HepG2 (cell line): ENCODE data around the gene RHBDD2. TPM values are rescaled to one million over a fixed set of nuclear protein-coding genes. Genes with fewer than 3 reads are reported as not detected.
A peak's percentile ranks its signal among the peaks of the same experiment; 100 is the strongest.

Experiments
- ATF7 ChIP-seq, 2 experiments: fragments of 450-650 bp in 1 of 2; sonication (generic) in 1 of 2; formaldehyde crosslinking in 1 of 2; IDR thresholded peaks; 2 replicates each; pipeline versions ENCODE4 v1.4.0 to v1.6.1; 2016 to 2020; ENCODE audit warnings: antibody characterized with exemption in 1 of 2, mild to moderate bottlenecking in 1 of 2, missing genetic modification reagents in 1 of 2
- CBX2 ChIP-seq, 2 experiments: fragments of 200-600 bp in 1 of 2; sonication (generic); formaldehyde crosslinking in 1 of 2; IDR thresholded peaks; 2 replicates each; pipeline versions ENCODE4 v1.7.0 to v1.8.1; 2018 to 2022; ENCODE audit warnings: low read depth in 2 of 2, low read length in 1 of 2, mild to moderate bottlenecking in 1 of 2, missing genetic modification reagents in 1 of 2
- GABPA ChIP-seq, 2 experiments: IDR thresholded peaks; 2 replicates each; pipeline ENCODE4 v1.6.1; 2011 to 2016; ENCODE audit warnings: low read depth in 2 of 2, low read length in 1 of 2, missing biosample characterization in 1 of 2, missing genetic modification characterization in 1 of 2
- HDAC1 ChIP-seq: sonication (generic); formaldehyde crosslinking; IDR thresholded peaks from 2 replicates; pipeline ENCODE4 v1.5.1; 2020; ENCODE audit warnings: mild to moderate bottlenecking, missing genetic modification reagents
- HOXA3 ChIP-seq: sonication (generic); formaldehyde crosslinking; IDR thresholded peaks from 2 replicates; pipeline ENCODE4 v1.5.0; 2020; ENCODE audit warnings: missing genetic modification reagents
- RAD21 ChIP-seq: fragments of 450-650 bp; formaldehyde crosslinking; IDR thresholded peaks from 2 replicates; pipeline ENCODE4 v1.5.0; 2020; ENCODE audit warnings: mild to moderate bottlenecking
- SUZ12 ChIP-seq: fragments of 150-350 bp; IDR thresholded peaks from 2 replicates; pipeline ENCODE4 v1.6.1; 2014; ENCODE audit warnings: low read depth, low read length
- ZC3H13 ChIP-seq: sonication (generic); formaldehyde crosslinking; IDR thresholded peaks from 2 replicates; pipeline ENCODE4 v1.8.1; 2023; ENCODE audit warnings: mild to moderate bottlenecking, missing genetic modification reagents, moderate library complexity
- ZMAT3 ChIP-seq: sonication (generic); formaldehyde crosslinking; conservative IDR thresholded peaks from 2 replicates; pipeline ENCODE4 v1.7.0; 2021; ENCODE audit warnings: missing genetic modification reagents
- ZMYM2 ChIP-seq: sonication (generic); formaldehyde crosslinking; IDR thresholded peaks from 2 replicates; pipeline ENCODE4 v1.8.0; 2022; ENCODE audit warnings: mild to moderate bottlenecking, missing genetic modification reagents
- ZNF207 ChIP-seq: fragments of 450-650 bp; IDR thresholded peaks from 2 replicates; pipeline ENCODE4 v1.6.1; 2016; ENCODE audit warnings: antibody characterized with exemption, borderline replicate concordance
- ZNF605 ChIP-seq: sonication (generic); formaldehyde crosslinking; IDR thresholded peaks from 2 replicates; pipeline ENCODE4 v1.8.0; 2022; ENCODE audit warnings: mild to moderate bottlenecking, missing genetic modification reagents
- ZNF644 ChIP-seq: IDR thresholded peaks from 2 replicates; pipeline ENCODE4 v1.6.1; 2016; ENCODE audit warnings: low read depth
- ZNF678 ChIP-seq: sonication (generic); formaldehyde crosslinking; IDR thresholded peaks from 2 replicates; pipeline ENCODE4 v1.4.0; 2020; ENCODE audit warnings: mild to moderate bottlenecking, missing genetic modification reagents
- ZSCAN9 ChIP-seq: IDR thresholded peaks from 2 replicates; pipeline ENCODE4 v1.6.1; 2016; ENCODE audit warnings: borderline replicate concordance
- polyA plus RNA-seq, 8 experiments: library from polyadenylated mRNA; depleted of rRNA in 3 of 8; stranded (reverse) in 7 of 8; unstranded in 1 of 8; fragments of >200 nt; fragmentation: Illumina TruSeq in 4 of 8; extraction: Trizol in 4 of 8; gene quantifications; 2 replicates each; pipeline versions ENCODE4 v1.2.1 to v1.2.3, GENCODE V29; 2011 to 2016; ENCODE audit warnings: low read depth in 4 of 8, missing spikeins in 1 of 8, mixed read lengths in 1 of 8; ENCODE audit not compliant: insufficient read depth in 1 of 8
- total RNA-seq, 5 experiments: library from RNA; depleted of rRNA; stranded (reverse); fragments of >200 nt; fragmentation: Illumina TruSeq; extraction: Trizol; gene quantifications; 2 replicates each; pipeline ENCODE4 v1.2.3, GENCODE V29; 2016; ENCODE audit warnings: low read depth in 1 of 5
- TF ChIP-seq, protein P1 (sequence below): sonication (generic); formaldehyde crosslinking; IDR thresholded peaks from 2 replicates; pipeline ENCODE4 v1.8.0; 2023; ENCODE audit warnings: mild to moderate bottlenecking, missing genetic modification reagents
- TF ChIP-seq, protein P2 (sequence below): sonication (generic); formaldehyde crosslinking; IDR thresholded peaks from 2 replicates; pipeline ENCODE4 v1.4.0; 2020; ENCODE audit warnings: mild to moderate bottlenecking, missing genetic modification reagents, borderline replicate concordance
- TF ChIP-seq, protein P3 (sequence below): conservative IDR thresholded peaks from 2 replicates; pipeline ENCODE4 v1.6.1; 2018; ENCODE audit warnings: missing genetic modification reagents
- TF ChIP-seq, protein P4 (sequence below): sonication (generic); formaldehyde crosslinking; IDR thresholded peaks from 2 replicates; pipeline ENCODE4 v1.8.0; 2022; ENCODE audit warnings: mild to moderate bottlenecking, missing genetic modification reagents
- TF ChIP-seq, protein P5 (sequence below): sonication (generic); formaldehyde crosslinking; IDR thresholded peaks from 2 replicates; pipeline ENCODE4 v1.4.0; 2020; ENCODE audit warnings: mild to moderate bottlenecking, missing genetic modification reagents

The RHBDD2 gene
- total and polyA plus RNA-seq, 2 of the 13 experiments (the other 11 are each of a cell fraction or from before 2014, with no cell fraction given): 23.1 to 26.4 TPM

DNA sequence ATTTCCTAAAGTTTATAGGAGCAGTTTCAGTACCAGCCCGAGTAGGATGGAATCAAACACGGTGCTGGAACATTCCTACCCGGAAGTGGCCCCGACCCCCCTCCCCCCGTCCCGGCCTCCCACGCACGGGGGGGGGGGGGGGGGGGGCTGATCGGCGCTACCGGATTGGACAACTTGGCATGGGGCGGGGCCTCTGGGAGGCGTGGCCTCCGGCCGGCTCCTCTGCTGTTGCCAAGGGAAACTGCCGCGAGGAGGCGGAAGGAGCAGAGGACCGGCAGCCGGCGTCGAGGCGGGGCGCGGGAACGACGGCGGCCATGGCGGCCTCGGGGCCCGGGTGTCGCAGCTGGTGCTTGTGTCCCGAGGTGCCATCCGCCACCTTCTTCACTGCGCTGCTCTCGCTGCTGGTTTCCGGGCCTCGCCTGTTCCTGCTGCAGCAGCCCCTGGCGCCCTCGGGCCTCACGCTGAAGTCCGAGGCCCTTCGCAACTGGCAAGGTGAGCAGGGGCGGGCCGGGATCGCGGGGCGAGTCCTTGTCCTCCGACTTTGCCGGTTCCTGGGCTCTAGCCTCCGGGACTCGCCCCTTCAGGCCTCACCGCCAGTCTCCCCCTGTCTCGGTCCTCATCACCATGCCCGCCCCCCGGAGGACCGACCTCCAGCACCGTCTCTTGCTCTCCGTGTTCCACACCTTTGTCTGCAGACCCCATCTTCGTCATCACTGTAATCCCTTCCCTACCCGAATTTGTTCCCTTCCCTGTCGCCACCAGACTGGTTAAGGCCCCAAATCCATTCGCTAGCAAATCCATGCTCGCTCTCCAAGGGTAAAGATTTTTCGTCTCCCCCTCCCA is at the start of gene RHBDD2 (continued):
- TF ChIP-seq, protein P1, sequence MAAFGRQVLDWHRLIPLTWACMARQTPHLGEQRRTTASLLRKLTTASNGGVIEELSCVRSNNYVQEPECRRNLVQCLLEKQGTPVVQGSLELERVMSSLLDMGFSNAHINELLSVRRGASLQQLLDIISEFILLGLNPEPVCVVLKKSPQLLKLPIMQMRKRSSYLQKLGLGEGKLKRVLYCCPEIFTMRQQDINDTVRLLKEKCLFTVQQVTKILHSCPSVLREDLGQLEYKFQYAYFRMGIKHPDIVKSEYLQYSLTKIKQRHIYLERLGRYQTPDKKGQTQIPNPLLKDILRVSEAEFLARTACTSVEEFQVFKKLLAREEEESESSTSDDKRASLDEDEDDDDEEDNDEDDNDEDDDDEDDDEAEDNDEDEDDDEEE (CRISPR knock-in tag): peak; percentile 78; the same call in 1 of the 2 replicates
- TF ChIP-seq, protein P2, sequence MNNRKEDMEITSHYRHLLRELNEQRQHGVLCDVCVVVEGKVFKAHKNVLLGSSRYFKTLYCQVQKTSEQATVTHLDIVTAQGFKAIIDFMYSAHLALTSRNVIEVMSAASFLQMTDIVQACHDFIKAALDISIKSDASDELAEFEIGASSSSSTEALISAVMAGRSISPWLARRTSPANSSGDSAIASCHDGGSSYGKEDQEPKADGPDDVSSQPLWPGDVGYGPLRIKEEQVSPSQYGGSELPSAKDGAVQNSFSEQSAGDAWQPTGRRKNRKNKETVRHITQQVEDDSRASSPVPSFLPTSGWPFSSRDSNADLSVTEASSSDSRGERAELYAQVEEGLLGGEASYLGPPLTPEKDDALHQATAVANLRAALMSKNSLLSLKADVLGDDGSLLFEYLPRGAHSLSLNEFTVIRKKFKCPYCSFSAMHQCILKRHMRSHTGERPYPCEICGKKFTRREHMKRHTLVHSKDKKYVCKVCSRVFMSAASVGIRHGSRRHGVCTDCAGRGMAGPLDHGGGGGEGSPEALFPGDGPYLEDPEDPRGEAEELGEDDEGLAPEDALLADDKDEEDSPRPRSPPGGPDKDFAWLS: no peak
- TF ChIP-seq ZNF207 (no peak), ZMAT3 (CRISPR knock-in tag) (peak; percentile 70), ZNF644 (no peak), GABPA (IDR thresholded peaks at IDR 0.05; ENCODE audit: low read depth, low read length) (no peak; the same call in none of the 2 replicates), GABPA (CRISPR knock-in tag; IDR thresholded peaks at IDR 0.05; ENCODE audit: low read depth) (peak; percentile 81), SUZ12 (no peak), ZNF605 (CRISPR knock-in tag) (peak; percentile 81), ATF7 (IDR thresholded peaks at IDR 0.05) (no peak), ATF7 (CRISPR knock-in tag; IDR thresholded peaks at IDR 0.05) (peak; percentile 54; the same call in 1 of the 2 replicates), ZSCAN9 (CRISPR knock-in tag) (0 out of 2 replicates have a peak, but pooled peaks have one; percentile 42), HDAC1 (CRISPR knock-in tag) (peak; percentile 92; the same call in 1 of the 2 replicates), ZC3H13 (no peak), RAD21 (CRISPR knock-in tag) (peak; percentile 67; the same call in 1 of the 2 replicates), ZNF678 (CRISPR knock-in tag) (no peak), HOXA3 (CRISPR knock-in tag) (peak; percentile 87), ZMYM2 (CRISPR knock-in tag) (no peak), CBX2 (IDR thresholded peaks at IDR 0.05; ENCODE audit: low read depth, low read length) (no peak), CBX2 (CRISPR knock-in tag; IDR thresholded peaks at IDR 0.05; ENCODE audit: low read depth) (0 out of 2 replicates have a peak, but pooled peaks have one; percentile 22)
- TF ChIP-seq, protein P3, sequence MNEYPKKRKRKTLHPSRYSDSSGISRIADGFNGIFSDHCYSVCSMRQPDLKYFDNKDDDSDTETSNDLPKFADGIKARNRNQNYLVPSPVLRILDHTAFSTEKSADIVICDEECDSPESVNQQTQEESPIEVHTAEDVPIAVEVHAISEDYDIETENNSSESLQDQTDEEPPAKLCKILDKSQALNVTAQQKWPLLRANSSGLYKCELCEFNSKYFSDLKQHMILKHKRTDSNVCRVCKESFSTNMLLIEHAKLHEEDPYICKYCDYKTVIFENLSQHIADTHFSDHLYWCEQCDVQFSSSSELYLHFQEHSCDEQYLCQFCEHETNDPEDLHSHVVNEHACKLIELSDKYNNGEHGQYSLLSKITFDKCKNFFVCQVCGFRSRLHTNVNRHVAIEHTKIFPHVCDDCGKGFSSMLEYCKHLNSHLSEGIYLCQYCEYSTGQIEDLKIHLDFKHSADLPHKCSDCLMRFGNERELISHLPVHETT (CRISPR knock-in tag): no peak
- TF ChIP-seq, protein P4, sequence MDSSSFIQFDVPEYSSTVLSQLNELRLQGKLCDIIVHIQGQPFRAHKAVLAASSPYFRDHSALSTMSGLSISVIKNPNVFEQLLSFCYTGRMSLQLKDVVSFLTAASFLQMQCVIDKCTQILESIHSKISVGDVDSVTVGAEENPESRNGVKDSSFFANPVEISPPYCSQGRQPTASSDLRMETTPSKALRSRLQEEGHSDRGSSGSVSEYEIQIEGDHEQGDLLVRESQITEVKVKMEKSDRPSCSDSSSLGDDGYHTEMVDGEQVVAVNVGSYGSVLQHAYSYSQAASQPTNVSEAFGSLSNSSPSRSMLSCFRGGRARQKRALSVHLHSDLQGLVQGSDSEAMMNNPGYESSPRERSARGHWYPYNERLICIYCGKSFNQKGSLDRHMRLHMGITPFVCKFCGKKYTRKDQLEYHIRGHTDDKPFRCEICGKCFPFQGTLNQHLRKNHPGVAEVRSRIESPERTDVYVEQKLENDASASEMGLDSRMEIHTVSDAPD: no peak
- TF ChIP-seq, protein P5, sequence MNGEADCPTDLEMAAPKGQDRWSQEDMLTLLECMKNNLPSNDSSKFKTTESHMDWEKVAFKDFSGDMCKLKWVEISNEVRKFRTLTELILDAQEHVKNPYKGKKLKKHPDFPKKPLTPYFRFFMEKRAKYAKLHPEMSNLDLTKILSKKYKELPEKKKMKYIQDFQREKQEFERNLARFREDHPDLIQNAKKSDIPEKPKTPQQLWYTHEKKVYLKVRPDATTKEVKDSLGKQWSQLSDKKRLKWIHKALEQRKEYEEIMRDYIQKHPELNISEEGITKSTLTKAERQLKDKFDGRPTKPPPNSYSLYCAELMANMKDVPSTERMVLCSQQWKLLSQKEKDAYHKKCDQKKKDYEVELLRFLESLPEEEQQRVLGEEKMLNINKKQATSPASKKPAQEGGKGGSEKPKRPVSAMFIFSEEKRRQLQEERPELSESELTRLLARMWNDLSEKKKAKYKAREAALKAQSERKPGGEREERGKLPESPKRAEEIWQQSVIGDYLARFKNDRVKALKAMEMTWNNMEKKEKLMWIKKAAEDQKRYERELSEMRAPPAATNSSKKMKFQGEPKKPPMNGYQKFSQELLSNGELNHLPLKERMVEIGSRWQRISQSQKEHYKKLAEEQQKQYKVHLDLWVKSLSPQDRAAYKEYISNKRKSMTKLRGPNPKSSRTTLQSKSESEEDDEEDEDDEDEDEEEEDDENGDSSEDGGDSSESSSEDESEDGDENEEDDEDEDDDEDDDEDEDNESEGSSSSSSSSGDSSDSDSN (CRISPR knock-in tag): peak; percentile 86
